H1 (cell line): ENCODE data around the gene SEC22B. TPM values are rescaled to one million over a fixed set of nuclear protein-coding genes. Genes with fewer than 3 reads are reported as not detected.
"Not testable (repeated sequence)": the region's sequence is repeated elsewhere in the genome, so short reads cannot be mapped to it uniquely, and the experiment has no call there.

Source experiments
- CTCF ChIA-PET: fragments of 300-600 bp; sonication (Branson Sonifier 250); formaldehyde crosslinking; loops from one replicate; lab custom pipeline; 2021; ENCODE audit not compliant: partially characterized antibody; lab: Charles Lee
- POLR2A ChIA-PET: fragments of 300-600 bp; sonication (Branson Sonifier 250); formaldehyde crosslinking; loops from one replicate; lab custom pipeline; 2021; ENCODE audit warnings: inconsistent platforms; ENCODE audit not compliant: partially characterized antibody; lab: Charles Lee
- DNase-seq, 2 experiments: peaks; one replicate each; pipeline versions ENCODE4 v3.0.0 to v3.0.0-alpha.2; 2010 to 2022; ENCODE audit warnings: low spot score in 2 of 2, low read depth in 1 of 2, mixed read lengths in 1 of 2
- FAIRE-seq: peaks from 2 replicates; lab custom pipeline; 2011; peaks lifted over from hg19 to GRCh38; lab: Jason Lieb, UNC
- H2AFZ ChIP-seq: 2 replicates; pipeline ENCODE4 v1.8.1; 2012; ENCODE audit warnings: low read length, inconsistent platforms
- H2AK5ac ChIP-seq: 2 replicates; pipeline ENCODE4 v1.6.1; 2013; ENCODE audit warnings: low read depth, low read length
- H2BK120ac ChIP-seq: replicated peaks from 2 replicates; pipeline ENCODE3; 2013; ENCODE audit warnings: low read depth, low read length, inconsistent platforms
- H2BK12ac ChIP-seq: 2 replicates; pipeline ENCODE4 v1.6.1; 2013; ENCODE audit warnings: low read depth, low read length
- H2BK15ac ChIP-seq: 2 replicates; pipeline ENCODE4 v1.6.1; 2013; ENCODE audit warnings: low read length
- H2BK20ac ChIP-seq: 2 replicates; pipeline ENCODE4 v1.6.1; 2013; ENCODE audit warnings: low read length
- H2BK5ac ChIP-seq: 2 replicates; pipeline ENCODE4 v1.6.1; 2013; ENCODE audit warnings: low read depth, low read length
- H3K14ac ChIP-seq: 2 replicates; pipeline ENCODE4 v1.6.1; 2013; ENCODE audit warnings: inconsistent platforms; ENCODE audit not compliant: insufficient read length
- H3K18ac ChIP-seq: 2 replicates; pipeline ENCODE4 v1.6.1; 2013; ENCODE audit warnings: low read length; ENCODE audit errors: extremely low read depth
- H3K23ac ChIP-seq: 2 replicates; pipeline ENCODE4 v1.6.1; 2013; ENCODE audit warnings: inconsistent platforms; ENCODE audit not compliant: insufficient read length
- H3K23me2 ChIP-seq: 2 replicates; pipeline ENCODE4 v1.6.1; 2013; ENCODE audit warnings: low read depth, low read length
- H3K27ac ChIP-seq: 2 replicates; pipeline ENCODE4 v1.6.1; 2011; ENCODE audit warnings: low read depth, low read length, inconsistent platforms
- H3K27me3 ChIP-seq, 4 experiments: replicated peaks in 1 of 4; 1 replicate in 1 of 4; 2 replicates in 3 of 4; pipeline versions ENCODE4 v1.6.1 to v1.8.1; 2011 to 2013; ENCODE audit warnings: low read length in 3 of 4, mild to moderate bottlenecking in 3 of 4, inconsistent platforms in 2 of 4, mixed read lengths in 2 of 4, moderate library complexity in 1 of 4; ENCODE audit not compliant: control insufficient read depth in 3 of 4, insufficient read depth in 3 of 4; ENCODE audit errors: extremely low read depth in 1 of 4
- H3K36me3 ChIP-seq, 4 experiments: 2 replicates each; pipeline versions ENCODE4 v1.6.1 to v1.8.1; 2011 to 2013; ENCODE audit warnings: mild to moderate bottlenecking in 4 of 4, low read length in 3 of 4, moderate library complexity in 2 of 4, control low read depth in 1 of 4, inconsistent platforms in 1 of 4; ENCODE audit not compliant: insufficient read depth in 4 of 4, control insufficient read depth in 2 of 4
- H3K4ac ChIP-seq: replicated peaks from 2 replicates; pipeline ENCODE3; 2013; ENCODE audit warnings: low read length, low read depth, mixed read lengths, inconsistent platforms; ENCODE audit not compliant: insufficient read length
- H3K4me1 ChIP-seq, 4 experiments: replicated peaks in 1 of 4; 1 replicate in 1 of 4; 2 replicates in 3 of 4; pipeline versions ENCODE4 v1.6.1 to v1.8.1; 2011 to 2013; ENCODE audit warnings: low read length in 3 of 4, inconsistent platforms in 2 of 4, mixed read lengths in 1 of 4; ENCODE audit not compliant: insufficient read depth in 4 of 4, control insufficient read depth in 3 of 4
- H3K4me2 ChIP-seq, 2 experiments: 2 replicates each; pipeline versions ENCODE4 v1.6.1 to v1.8.1; 2011 to 2013; ENCODE audit warnings: low read depth in 2 of 2, low read length in 2 of 2, control low read depth in 1 of 2, inconsistent platforms in 1 of 2, mild to moderate bottlenecking in 1 of 2; ENCODE audit not compliant: insufficient read depth in 1 of 2
- H3K4me3 ChIP-seq, 4 experiments: fragments of 200-600, 300-600 bp in 1 of 4; sonication (generic), shearing (Covaris generic), sonication (Bioruptor Twin) in 1 of 4; 2 replicates each; pipeline versions ENCODE4 v1.5.1 to v1.8.1; 2011 to 2016; ENCODE audit warnings: low read length in 4 of 4, low read depth in 3 of 4, control low read depth in 2 of 4, inconsistent platforms in 2 of 4, mild to moderate bottlenecking in 2 of 4, mixed read lengths in 1 of 4, moderate library complexity in 1 of 4; ENCODE audit not compliant: insufficient read depth in 2 of 4; ENCODE audit errors: extremely low read depth in 1 of 4
- H3K56ac ChIP-seq: replicated peaks from 2 replicates; pipeline ENCODE3; 2013; ENCODE audit warnings: low read depth, mild to moderate bottlenecking, mixed read lengths, low read length, inconsistent platforms; ENCODE audit not compliant: insufficient read length
- H3K79me1 ChIP-seq: 2 replicates; pipeline ENCODE4 v1.6.1; 2013; ENCODE audit warnings: low read depth, low read length, control low read depth
- H3K79me2 ChIP-seq, 2 experiments: 2 replicates each; pipeline versions ENCODE4 v1.6.1 to v1.8.1; 2012 to 2013; ENCODE audit warnings: low read length in 2 of 2, mild to moderate bottlenecking in 2 of 2, inconsistent platforms in 1 of 2; ENCODE audit not compliant: insufficient read depth in 2 of 2, control insufficient read depth in 1 of 2
- H3K9ac ChIP-seq, 4 experiments: replicated peaks in 1 of 4; 1 replicate in 1 of 4; 2 replicates in 3 of 4; pipeline versions ENCODE4 v1.6.1 to v1.8.1; 2011 to 2013; ENCODE audit warnings: low read depth in 3 of 4, low read length in 3 of 4, control low read depth in 2 of 4, mild to moderate bottlenecking in 2 of 4, moderate library complexity in 2 of 4, inconsistent platforms in 1 of 4; ENCODE audit errors: extremely low read depth in 1 of 4
- H3K9me3 ChIP-seq, 2 experiments: 2 replicates each; pipeline versions ENCODE4 v1.6.1 to v1.8.1; 2012 to 2013; ENCODE audit warnings: mild to moderate bottlenecking in 2 of 2, moderate library complexity in 2 of 2, control low read depth in 1 of 2, inconsistent platforms in 1 of 2, low read depth in 1 of 2, low read length in 1 of 2, mixed read lengths in 1 of 2; ENCODE audit not compliant: insufficient read depth in 2 of 2
- H4K20me1 ChIP-seq, 2 experiments: replicated peaks in 1 of 2; 2 replicates each; pipeline versions ENCODE3 to v1.8.1; 2011 to 2013; ENCODE audit warnings: inconsistent platforms in 2 of 2, low read length in 2 of 2, mild to moderate bottlenecking in 1 of 2; ENCODE audit not compliant: insufficient read depth in 2 of 2, control insufficient read depth in 1 of 2
- H4K5ac ChIP-seq: 2 replicates; pipeline ENCODE4 v1.6.1; 2013; ENCODE audit warnings: low read length, low read depth, mixed read lengths, inconsistent platforms; ENCODE audit not compliant: insufficient read length
- H4K8ac ChIP-seq: 2 replicates; pipeline ENCODE4 v1.8.0; 2013; ENCODE audit warnings: mild to moderate bottlenecking, moderate library complexity, low read length, inconsistent platforms; ENCODE audit not compliant: insufficient read depth; ENCODE audit errors: extremely low read depth
- H4K91ac ChIP-seq: replicated peaks from 2 replicates; pipeline ENCODE3; 2013; ENCODE audit warnings: low read length, mixed read lengths, inconsistent platforms; ENCODE audit not compliant: insufficient read length
- WGBS, 2 experiments: shearing (Covaris generic) in 1 of 2; methylation state at CpG; one replicate each; pipeline versions ENCODE4 v1.1.6 to v1.1.7; 2013 to 2015; ENCODE audit warnings: low lambda C conversion rate in 2 of 2, mixed read lengths in 2 of 2, inconsistent platforms in 1 of 2, low coverage in 1 of 2, missing lambda C conversion rate in 1 of 2; ENCODE audit not compliant: insufficient replicate concordance in 2 of 2, insufficient coverage in 1 of 2, insufficient read length in 1 of 2; ENCODE audit errors: extremely low coverage in 1 of 2, missing lambda C conversion rate in 1 of 2; 5-methylcytosine and 5-hydroxymethylcytosine counted together
- polyA plus RNA-seq, 7 experiments: library from polyadenylated mRNA; depleted of rRNA in 3 of 7; stranded (reverse) in 5 of 7; unstranded in 2 of 7; fragments of >200 nt in 5 of 7; fragments of 200-250 nt in 2 of 7; gene quantifications; 1 replicate in 5 of 7; 2 replicates in 1 of 7; 4 replicates in 1 of 7; pipeline versions ENCODE4 v1.2.1 to v1.2.3, GENCODE V29; 2011 to 2013; ENCODE audit warnings: missing spikeins in 2 of 7, mixed read lengths in 2 of 7
- total RNA-seq: library from RNA; stranded (reverse); fragmentation: NEBNext Ultra II Directional; extraction: Animal tissue kit (Norgen Biotek cat#: 25700); gene quantifications from 2 replicates; pipeline ENCODE4 v1.2.1, GENCODE V29; 2021

SEC22B gene
- total and polyA plus RNA-seq, 2 of the 8 experiments (the other 6 are each of a cell fraction or from before 2014, with no cell fraction given) = 5.6 to 11.6 TPM

- H2AFZ ChIP-seq, FAIRE-seq, H4K5ac ChIP-seq, H3K23me2 ChIP-seq, H3K23ac ChIP-seq, H3K4ac ChIP-seq, H2BK5ac ChIP-seq, POLR2A ChIA-PET, H3K27me3 ChIP-seq, H3K9ac ChIP-seq, H3K14ac ChIP-seq, H2BK120ac ChIP-seq, H3K18ac ChIP-seq, H4K91ac ChIP-seq, H3K79me2 ChIP-seq, H3K79me1 ChIP-seq, H2AK5ac ChIP-seq, H3K4me1 ChIP-seq, H3K27ac ChIP-seq, H4K20me1 ChIP-seq, H2BK20ac ChIP-seq, CTCF ChIA-PET, H3K56ac ChIP-seq, H3K9me3 ChIP-seq, H2BK12ac ChIP-seq, H2BK15ac ChIP-seq, H4K8ac ChIP-seq, H3K36me3 ChIP-seq: not testable (repeated sequence)
- peak in 1 of 2 experiments; percentile 72 for DNase-seq
- Histone ChIP-seq H3K4me3 (peak overlapping the region; percentile 14 to 53 (median 24); a peak in 4 of 8 replicates), H3K4me2 (peak overlapping the region; percentile 34 to 60; a peak in 3 of 4 replicates)
- 9% methylated on average over 29 of the region's 55 CpGs; no CpG with 5 or more reads in 1 of the 2 experiments for WGBS, 2 experiments
Observed at GRCh38 chr1:120196863-120197775, 20.8 kb upstream of the SEC22B start.
